ENCODE measurements around the gene STAM. TPM values are rescaled to one million over a fixed set of nuclear protein-coding genes. Genes with fewer than 3 reads are reported as not detected.

Gene STAM
- polyA plus RNA-seq, 1 of the 3 experiments (the other 2 are of a cell fraction): 19.1 TPM

DNA sequence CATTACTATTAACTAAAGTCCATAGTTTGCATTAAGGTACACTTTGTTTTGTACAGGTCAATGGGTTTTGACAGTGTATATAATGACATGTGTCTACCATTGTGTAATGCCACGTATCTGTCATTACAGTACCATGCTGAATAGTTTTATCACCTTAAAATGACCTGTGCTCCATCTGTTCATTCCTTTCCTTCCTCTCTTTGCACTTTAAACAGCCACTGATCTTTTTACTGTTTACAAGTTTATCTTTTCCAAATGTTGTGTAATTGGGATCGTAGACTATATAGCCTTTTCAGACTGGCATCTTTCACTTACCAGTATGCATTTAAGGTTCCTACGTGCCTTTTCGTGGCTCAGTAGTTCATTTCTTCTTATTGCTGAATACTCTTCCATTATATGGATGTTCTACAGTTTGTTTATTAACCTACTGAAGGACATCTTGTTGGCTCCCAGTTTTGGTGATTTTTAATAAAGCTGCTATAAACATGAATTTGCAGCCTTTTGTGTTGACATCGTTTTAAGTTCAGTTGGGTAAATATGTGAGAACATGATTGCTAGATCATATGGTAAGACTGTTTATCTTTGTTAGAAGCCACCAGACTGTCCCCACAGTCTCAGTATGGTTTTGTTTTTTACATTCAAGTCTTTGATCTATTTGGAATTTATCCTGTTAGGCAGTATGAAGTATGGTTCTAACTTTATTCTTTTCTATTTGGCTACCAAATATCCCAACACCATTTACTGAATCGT, 24.7 kb downstream of the STAM start (continued):
- TF ChIP-seq, protein P1, sequence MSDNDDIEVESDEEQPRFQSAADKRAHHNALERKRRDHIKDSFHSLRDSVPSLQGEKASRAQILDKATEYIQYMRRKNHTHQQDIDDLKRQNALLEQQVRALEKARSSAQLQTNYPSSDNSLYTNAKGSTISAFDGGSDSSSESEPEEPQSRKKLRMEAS (IDR thresholded peaks at IDR 0.05; ENCODE audit: low read depth): no peak
- TF ChIP-seq, protein P2, sequence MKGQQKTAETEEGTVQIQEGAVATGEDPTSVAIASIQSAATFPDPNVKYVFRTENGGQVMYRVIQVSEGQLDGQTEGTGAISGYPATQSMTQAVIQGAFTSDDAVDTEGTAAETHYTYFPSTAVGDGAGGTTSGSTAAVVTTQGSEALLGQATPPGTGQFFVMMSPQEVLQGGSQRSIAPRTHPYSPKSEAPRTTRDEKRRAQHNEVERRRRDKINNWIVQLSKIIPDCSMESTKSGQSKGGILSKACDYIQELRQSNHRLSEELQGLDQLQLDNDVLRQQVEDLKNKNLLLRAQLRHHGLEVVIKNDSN (IDR thresholded peaks at IDR 0.05; ENCODE audit: borderline replicate concordance, low read depth): no peak
- TF ChIP-seq MEF2A (IDR thresholded peaks at IDR 0.05; ENCODE audit: borderline replicate concordance, low read depth): no peak
- TF ChIP-seq FOXM1 (IDR thresholded peaks at IDR 0.05; ENCODE audit: low read depth): no peak
- TF ChIP-seq EP300 (IDR thresholded peaks at IDR 0.05; ENCODE audit: borderline replicate concordance in 1 of 2, low read depth in 1 of 2, low read length in 1 of 2): no peak
- TF ChIP-seq NRF1 (IDR thresholded peaks at IDR 0.05; ENCODE audit: low read depth, low read length): no peak
- no peak for TF ChIP-seq FOXJ3 (CRISPR knock-in tag; IDR thresholded peaks at IDR 0.05)
- TF ChIP-seq, protein P3, sequence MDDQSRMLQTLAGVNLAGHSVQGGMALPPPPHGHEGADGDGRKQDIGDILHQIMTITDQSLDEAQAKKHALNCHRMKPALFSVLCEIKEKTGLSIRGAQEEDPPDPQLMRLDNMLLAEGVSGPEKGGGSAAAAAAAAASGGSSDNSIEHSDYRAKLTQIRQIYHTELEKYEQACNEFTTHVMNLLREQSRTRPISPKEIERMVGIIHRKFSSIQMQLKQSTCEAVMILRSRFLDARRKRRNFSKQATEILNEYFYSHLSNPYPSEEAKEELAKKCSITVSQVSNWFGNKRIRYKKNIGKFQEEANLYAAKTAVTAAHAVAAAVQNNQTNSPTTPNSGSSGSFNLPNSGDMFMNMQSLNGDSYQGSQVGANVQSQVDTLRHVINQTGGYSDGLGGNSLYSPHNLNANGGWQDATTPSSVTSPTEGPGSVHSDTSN (IDR thresholded peaks at IDR 0.05): no peak

DNA sequence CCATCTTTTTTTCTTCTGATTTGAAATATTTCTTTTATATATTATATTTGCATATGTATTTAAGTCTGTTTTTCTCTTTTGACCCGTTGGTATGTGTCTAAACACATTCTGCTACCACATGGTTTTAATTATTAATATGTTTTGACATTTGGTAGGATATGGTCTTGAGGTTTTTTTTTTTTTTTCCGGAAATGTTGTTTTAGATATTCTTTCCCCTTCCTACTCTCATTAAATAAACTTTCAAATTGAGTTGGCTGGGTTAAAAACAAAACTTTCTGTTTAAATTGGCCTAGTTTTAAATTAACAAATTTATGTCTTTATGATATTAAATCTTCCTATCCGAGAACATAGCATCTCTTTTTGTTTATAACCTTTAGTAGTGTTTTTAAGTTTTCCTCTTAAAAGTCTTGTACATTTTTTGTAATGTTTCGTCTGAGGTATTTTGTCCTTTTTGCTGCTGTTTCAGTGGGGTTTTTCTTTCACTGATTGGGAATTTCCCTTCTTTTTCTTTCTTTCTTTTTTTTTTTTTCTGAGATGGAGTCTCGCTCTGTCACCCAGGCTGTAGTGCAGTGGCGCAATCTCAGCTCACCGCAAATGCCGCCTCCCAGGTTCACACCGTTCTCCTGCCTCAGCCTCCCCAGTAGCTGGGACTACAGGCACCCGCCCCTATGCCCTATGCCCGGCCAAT, 25.4 kb downstream of the STAM start:
- no peak for DNase-seq
- peaks cover 0 to 2% of the 10 kb centered on the region in 2 experiments for H3K36me3 ChIP-seq (replicated peaks in 1 of 2; ENCODE audit: control insufficient read depth in 1 of 2, insufficient read depth in 2 of 2, low read length in 1 of 2)
- WGBS (ENCODE audit: low lambda C conversion rate): 91% methylated on average over 11 of the region's 11 CpGs
- ChIA-PET CTCF (interaction anchor here (1.2 kb wide), 1 partner anchor 63 kb away, joined by 3 read pairs; no protein-coding TSS in a partner anchor), POLR2A (no interaction called here)
- H2AFZ ChIP-seq (ENCODE audit: low read depth): no peak overlapping the region
- H3F3A ChIP-seq (replicated peaks; ENCODE audit: insufficient read depth): peaks cover 29% of the 10 kb centered on the region
- no peaks in the 10 kb centered on the region for H3K27me3 ChIP-seq (ENCODE audit: insufficient read depth)
- no peak for TF ChIP-seq POLR2AphosphoS5 (IDR thresholded peaks at IDR 0.05; ENCODE audit: low read depth, low read length)
- no peak for TF ChIP-seq YY1 (IDR thresholded peaks at IDR 0.05; ENCODE audit: low read depth)
- TF ChIP-seq GATA2 (CRISPR knock-in tag; IDR thresholded peaks at IDR 0.05): no peak
- TF ChIP-seq SMC3 (IDR thresholded peaks at IDR 0.05; ENCODE audit: low read depth, low read length): no peak
- TF ChIP-seq, protein P4, sequence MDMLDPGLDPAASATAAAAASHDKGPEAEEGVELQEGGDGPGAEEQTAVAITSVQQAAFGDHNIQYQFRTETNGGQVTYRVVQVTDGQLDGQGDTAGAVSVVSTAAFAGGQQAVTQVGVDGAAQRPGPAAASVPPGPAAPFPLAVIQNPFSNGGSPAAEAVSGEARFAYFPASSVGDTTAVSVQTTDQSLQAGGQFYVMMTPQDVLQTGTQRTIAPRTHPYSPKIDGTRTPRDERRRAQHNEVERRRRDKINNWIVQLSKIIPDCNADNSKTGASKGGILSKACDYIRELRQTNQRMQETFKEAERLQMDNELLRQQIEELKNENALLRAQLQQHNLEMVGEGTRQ (IDR thresholded peaks at IDR 0.05; ENCODE audit: borderline replicate concordance, low read depth, low read length): no peak
- no peak for TF ChIP-seq TEAD4 (IDR thresholded peaks at IDR 0.05; ENCODE audit: borderline replicate concordance, insufficient read depth)
- TF ChIP-seq, protein P5, sequence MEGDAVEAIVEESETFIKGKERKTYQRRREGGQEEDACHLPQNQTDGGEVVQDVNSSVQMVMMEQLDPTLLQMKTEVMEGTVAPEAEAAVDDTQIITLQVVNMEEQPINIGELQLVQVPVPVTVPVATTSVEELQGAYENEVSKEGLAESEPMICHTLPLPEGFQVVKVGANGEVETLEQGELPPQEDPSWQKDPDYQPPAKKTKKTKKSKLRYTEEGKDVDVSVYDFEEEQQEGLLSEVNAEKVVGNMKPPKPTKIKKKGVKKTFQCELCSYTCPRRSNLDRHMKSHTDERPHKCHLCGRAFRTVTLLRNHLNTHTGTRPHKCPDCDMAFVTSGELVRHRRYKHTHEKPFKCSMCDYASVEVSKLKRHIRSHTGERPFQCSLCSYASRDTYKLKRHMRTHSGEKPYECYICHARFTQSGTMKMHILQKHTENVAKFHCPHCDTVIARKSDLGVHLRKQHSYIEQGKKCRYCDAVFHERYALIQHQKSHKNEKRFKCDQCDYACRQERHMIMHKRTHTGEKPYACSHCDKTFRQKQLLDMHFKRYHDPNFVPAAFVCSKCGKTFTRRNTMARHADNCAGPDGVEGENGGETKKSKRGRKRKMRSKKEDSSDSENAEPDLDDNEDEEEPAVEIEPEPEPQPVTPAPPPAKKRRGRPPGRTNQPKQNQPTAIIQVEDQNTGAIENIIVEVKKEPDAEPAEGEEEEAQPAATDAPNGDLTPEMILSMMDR (IDR thresholded peaks at IDR 0.05): no peak
- TF ChIP-seq RCOR1 (IDR thresholded peaks at IDR 0.05; ENCODE audit: low read length): no peak
- no peak for TF ChIP-seq RFX5 (IDR thresholded peaks at IDR 0.05; ENCODE audit: low read length)
- no peak for TF ChIP-seq MEF2A (IDR thresholded peaks at IDR 0.05; ENCODE audit: borderline replicate concordance, low read depth)
- no peak for TF ChIP-seq RXRA (IDR thresholded peaks at IDR 0.05; ENCODE audit: borderline replicate concordance, low read depth)
- no peak for TF ChIP-seq TCF12 (IDR thresholded peaks at IDR 0.05)
- no peak for TF ChIP-seq JUND (IDR thresholded peaks at IDR 0.05)
- TF ChIP-seq RAD21 (IDR thresholded peaks at IDR 0.05; ENCODE audit: low read length): no peak
- TF ChIP-seq GABPA (IDR thresholded peaks at IDR 0.05; ENCODE audit: low read depth): no peak
- TF ChIP-seq EP300 (IDR thresholded peaks at IDR 0.05; ENCODE audit: borderline replicate concordance in 1 of 2, low read depth in 1 of 2, low read length in 1 of 2): no peak
- TF ChIP-seq, protein P6, sequence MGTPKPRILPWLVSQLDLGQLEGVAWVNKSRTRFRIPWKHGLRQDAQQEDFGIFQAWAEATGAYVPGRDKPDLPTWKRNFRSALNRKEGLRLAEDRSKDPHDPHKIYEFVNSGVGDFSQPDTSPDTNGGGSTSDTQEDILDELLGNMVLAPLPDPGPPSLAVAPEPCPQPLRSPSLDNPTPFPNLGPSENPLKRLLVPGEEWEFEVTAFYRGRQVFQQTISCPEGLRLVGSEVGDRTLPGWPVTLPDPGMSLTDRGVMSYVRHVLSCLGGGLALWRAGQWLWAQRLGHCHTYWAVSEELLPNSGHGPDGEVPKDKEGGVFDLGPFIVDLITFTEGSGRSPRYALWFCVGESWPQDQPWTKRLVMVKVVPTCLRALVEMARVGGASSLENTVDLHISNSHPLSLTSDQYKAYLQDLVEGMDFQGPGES (IDR thresholded peaks at IDR 0.05; ENCODE audit: low read depth, low read length): no peak
- TF ChIP-seq, protein P3 (IDR thresholded peaks at IDR 0.05): no peak
- TF ChIP-seq NFIC (IDR thresholded peaks at IDR 0.05; ENCODE audit: borderline replicate concordance): no peak
- TF ChIP-seq ELF1 (IDR thresholded peaks at IDR 0.05): no peak
- no peak overlapping the region for H3K27ac ChIP-seq (ENCODE audit: low read depth in 2 of 2, low read length in 1 of 2)
- H3K4me2 ChIP-seq: no peak overlapping the region
- H4K20me1 ChIP-seq (ENCODE audit: insufficient read depth): no peaks in the 10 kb centered on the region
- H3K9me3 ChIP-seq: no peaks in the 10 kb centered on the region
- H3K4me1 ChIP-seq (ENCODE audit: control insufficient read depth in 1 of 2, insufficient read depth in 2 of 2, low read depth in 1 of 2, low read length in 1 of 2): peaks cover 3 to 32% of the 10 kb centered on the region in 2 experiments
- no peak overlapping the region for H3K9ac ChIP-seq
- no peak overlapping the region for H3K4me3 ChIP-seq (ENCODE audit: low read depth in 2 of 2, low read length in 1 of 2)
- peaks cover 83% of the 10 kb centered on the region for H3K79me2 ChIP-seq (ENCODE audit: insufficient read depth)
- H3K9me2 ChIP-seq: no peaks in the 10 kb centered on the region

All from SK-N-SH (cell line).